ENCODE data around the gene SDHA. TPM values are rescaled to one million over a fixed set of nuclear protein-coding genes. Genes with fewer than 3 reads are reported as not detected.
"Not testable (repeated sequence)": the region's sequence is repeated elsewhere in the genome, so short reads cannot be mapped to it uniquely, and the experiment has no call there.

The SDHA gene
- total and polyA plus RNA-seq, 2 of the 8 experiments (the other 6 are each of a cell fraction or from before 2014, with no cell fraction given) = 59.7 to 87.3 TPM

DNA sequence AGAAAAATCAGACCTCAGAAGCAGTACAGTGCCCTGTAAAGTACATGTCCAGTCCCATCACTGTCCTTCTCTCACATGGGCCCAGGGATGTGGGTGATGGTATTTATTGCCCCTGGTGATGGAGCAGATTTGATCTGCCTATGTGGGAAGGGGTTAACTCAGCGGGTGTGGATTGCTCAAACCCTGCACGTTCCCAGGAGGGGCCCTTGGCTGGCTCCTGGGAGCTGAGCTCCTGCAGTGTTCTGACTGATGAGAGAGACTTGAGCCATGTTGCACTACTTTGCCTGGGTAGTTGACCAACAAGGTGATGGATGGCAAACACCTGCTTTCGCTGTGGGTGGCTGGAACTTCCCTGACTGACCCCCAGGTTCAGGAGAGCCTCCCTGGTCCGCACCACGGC, 81.8 kb downstream of the SDHA start:
- not testable (repeated sequence) for H3K4me2 ChIP-seq (ENCODE audit: insufficient read depth in 1 of 2, low read depth in 2 of 2, low read length in 2 of 2); H3K56ac ChIP-seq (replicated peaks; ENCODE audit: insufficient read length, low read depth, low read length); H2BK5ac ChIP-seq (ENCODE audit: low read depth, low read length); H3K18ac ChIP-seq (ENCODE audit: extremely low read depth, low read length); FAIRE-seq; H4K20me1 ChIP-seq (replicated peaks in 1 of 2; ENCODE audit: control insufficient read depth in 1 of 2, insufficient read depth in 2 of 2, low read length in 2 of 2); H3K9ac ChIP-seq (replicated peaks in 1 of 4; ENCODE audit: extremely low read depth in 1 of 4, low read depth in 3 of 4, low read length in 3 of 4); H3K23ac ChIP-seq (ENCODE audit: insufficient read length); H2BK20ac ChIP-seq (ENCODE audit: low read length); H3K4ac ChIP-seq (replicated peaks; ENCODE audit: insufficient read length, low read depth, low read length); H4K5ac ChIP-seq (ENCODE audit: insufficient read length, low read depth, low read length); H3K14ac ChIP-seq (ENCODE audit: insufficient read length); H4K8ac ChIP-seq (ENCODE audit: extremely low read depth, insufficient read depth, low read length); H3K9me3 ChIP-seq (ENCODE audit: insufficient read depth in 2 of 2, low read depth in 1 of 2, low read length in 1 of 2); H3K36me3 ChIP-seq (ENCODE audit: control insufficient read depth in 2 of 4, insufficient read depth in 4 of 4, low read length in 3 of 4); H3K27me3 ChIP-seq (replicated peaks in 1 of 4; ENCODE audit: control insufficient read depth in 3 of 4, extremely low read depth in 1 of 4, insufficient read depth in 3 of 4, low read length in 3 of 4); H3K27ac ChIP-seq (ENCODE audit: low read depth, low read length); H2AK5ac ChIP-seq (ENCODE audit: low read depth, low read length); H2AFZ ChIP-seq (ENCODE audit: low read length); H2BK120ac ChIP-seq (replicated peaks; ENCODE audit: low read depth, low read length); H3K79me1 ChIP-seq (ENCODE audit: low read depth, low read length); DNase-seq (ENCODE audit: low read depth in 1 of 2, low spot score in 2 of 2); H3K4me3 ChIP-seq (ENCODE audit: extremely low read depth in 1 of 4, insufficient read depth in 2 of 4, low read depth in 3 of 4, low read length in 4 of 4); H4K91ac ChIP-seq (replicated peaks; ENCODE audit: insufficient read length, low read length); H2BK15ac ChIP-seq (ENCODE audit: low read length); H3K23me2 ChIP-seq (ENCODE audit: low read depth, low read length); H2BK12ac ChIP-seq (ENCODE audit: low read depth, low read length)
- H3K4me1 ChIP-seq (replicated peaks in 1 of 4; ENCODE audit: control insufficient read depth in 3 of 4, insufficient read depth in 4 of 4, low read length in 3 of 4) = peaks cover 0 to 16% (median 8%) of the 10 kb centered on the region in 4 experiments; a peak in 4 of 7 replicates
- CTCF ChIA-PET (ENCODE audit: partially characterized antibody) = interaction anchor here (1.6 kb wide), 1 partner anchor 13 kb away, joined by 6 read pairs; no protein-coding TSS in a partner anchor
- 83% methylated on average over 4 of the region's 5 CpGs; no CpG with 5 or more reads in 1 of the 2 experiments for WGBS, 2 experiments (ENCODE audit: extremely low coverage in 1 of 2, insufficient coverage in 1 of 2, insufficient read length in 1 of 2, insufficient replicate concordance in 2 of 2, low coverage in 1 of 2, low lambda C conversion rate in 2 of 2, missing lambda C conversion rate in 1 of 2)
- POLR2A ChIA-PET (ENCODE audit: partially characterized antibody) = interaction anchor here (0.7 kb wide), 1 partner anchor 16 kb away, joined by 3 read pairs; no protein-coding TSS in a partner anchor
- peaks cover 0 to 10% of the 10 kb centered on the region in 2 experiments; a peak in 1 of 4 replicates for H3K79me2 ChIP-seq (ENCODE audit: control insufficient read depth in 1 of 2, insufficient read depth in 2 of 2, low read length in 2 of 2)
